HepG2 (cell line): Measurements from ENCODE around the gene CYSRT1. TPM values are rescaled to one million over a fixed set of nuclear protein-coding genes. Genes with fewer than 3 reads are reported as not detected.
A peak's percentile ranks its signal among the peaks of the same experiment; 100 is the strongest.

Experiments used
- FOSL2 ChIP-seq: sonication (generic); formaldehyde crosslinking; IDR thresholded peaks from 2 replicates; pipeline ENCODE4 v1.4.0; 2020; ENCODE audit warnings: missing genetic modification reagents
- FOXK2 ChIP-seq: fragments of 450-650 bp; IDR thresholded peaks from 2 replicates; pipeline ENCODE4 v1.6.1; 2016
- GABPA ChIP-seq, 2 experiments: IDR thresholded peaks; 2 replicates each; pipeline ENCODE4 v1.6.1; 2011 to 2016; ENCODE audit warnings: low read depth in 2 of 2, low read length in 1 of 2, missing biosample characterization in 1 of 2, missing genetic modification characterization in 1 of 2
- HDAC2 ChIP-seq: sonication (generic); formaldehyde crosslinking; IDR thresholded peaks from 2 replicates; pipeline ENCODE4 v1.4.0; 2020; ENCODE audit warnings: missing genetic modification reagents
- JDP2 ChIP-seq: sonication (generic); formaldehyde crosslinking; IDR thresholded peaks from 2 replicates; pipeline ENCODE4 v1.8.1; 2022; ENCODE audit warnings: missing genetic modification reagents, borderline replicate concordance
- KDM2A ChIP-seq: sonication (generic); formaldehyde crosslinking; IDR thresholded peaks from 2 replicates; pipeline ENCODE4 v1.4.0; 2020; ENCODE audit warnings: low read depth, missing genetic modification reagents, borderline replicate concordance
- MIER2 ChIP-seq: IDR thresholded peaks from 2 replicates; pipeline ENCODE4 v1.6.1; 2016; ENCODE audit warnings: missing biosample characterization, missing genetic modification reagents
- MXD3 ChIP-seq: IDR thresholded peaks from 2 replicates; pipeline ENCODE4 v1.6.1; 2016; ENCODE audit warnings: mild to moderate bottlenecking, missing biosample characterization, missing genetic modification reagents
- MZF1 ChIP-seq: sonication (generic); formaldehyde crosslinking; IDR thresholded peaks from 2 replicates; pipeline ENCODE4 v1.8.1; 2023; ENCODE audit warnings: mild to moderate bottlenecking, missing genetic modification reagents, borderline replicate concordance
- NFRKB ChIP-seq: fragments of 450-650 bp; IDR thresholded peaks from 2 replicates; pipeline ENCODE4 v1.6.1; 2017
- PATZ1 ChIP-seq: sonication (generic); formaldehyde crosslinking; IDR thresholded peaks from 2 replicates; pipeline ENCODE4 v1.4.0; 2020; ENCODE audit warnings: missing genetic modification reagents
- PCBP2 ChIP-seq: fragments of 200-400 bp; formaldehyde crosslinking; optimal IDR thresholded peaks from 2 replicates; pipeline ENCODE3; 2018; ENCODE audit warnings: low read length, low read depth; ENCODE audit not compliant: poor library complexity, severe bottlenecking
- THAP11 ChIP-seq: IDR thresholded peaks from 2 replicates; pipeline ENCODE4 v1.6.1; 2016; ENCODE audit warnings: missing biosample characterization, missing genetic modification reagents
- USF2 ChIP-seq, 2 experiments: sonication (generic) in 1 of 2; formaldehyde crosslinking in 1 of 2; IDR thresholded peaks; 2 replicates each; pipeline versions ENCODE4 v1.5.1 to v1.6.1; 2011 to 2020; ENCODE audit warnings: borderline replicate concordance in 1 of 2, low read depth in 1 of 2, low read length in 1 of 2, mild to moderate bottlenecking in 1 of 2, missing genetic modification reagents in 1 of 2, moderate library complexity in 1 of 2
- WIZ ChIP-seq: sonication (generic); formaldehyde crosslinking; IDR thresholded peaks from 2 replicates; pipeline ENCODE4 v1.5.1; 2020; ENCODE audit warnings: mild to moderate bottlenecking, missing genetic modification reagents
- ZC3H13 ChIP-seq: sonication (generic); formaldehyde crosslinking; IDR thresholded peaks from 2 replicates; pipeline ENCODE4 v1.8.1; 2023; ENCODE audit warnings: mild to moderate bottlenecking, missing genetic modification reagents, moderate library complexity
- ZFP82 ChIP-seq: sonication (generic); formaldehyde crosslinking; IDR thresholded peaks from 2 replicates; pipeline ENCODE4 v1.5.1; 2020; ENCODE audit warnings: mild to moderate bottlenecking, missing genetic modification reagents, borderline replicate concordance
- ZNF280D ChIP-seq: sonication (generic); formaldehyde crosslinking; IDR thresholded peaks from 2 replicates; pipeline ENCODE4 v1.5.1; 2020; ENCODE audit warnings: mild to moderate bottlenecking, missing genetic modification reagents
- ZNF317 ChIP-seq: sonication (generic); formaldehyde crosslinking; IDR thresholded peaks from 2 replicates; pipeline ENCODE4 v1.5.0; 2020; ENCODE audit warnings: mild to moderate bottlenecking, missing genetic modification reagents
- ZNF333 ChIP-seq: sonication (generic); formaldehyde crosslinking; IDR thresholded peaks from 2 replicates; pipeline ENCODE4 v1.4.0; 2020; ENCODE audit warnings: mild to moderate bottlenecking, missing genetic modification reagents, borderline replicate concordance
- ZNF773 ChIP-seq: sonication (generic); formaldehyde crosslinking; IDR thresholded peaks from 2 replicates; pipeline ENCODE4 v1.4.0; 2020; ENCODE audit warnings: missing genetic modification reagents, borderline replicate concordance
- polyA plus RNA-seq, 8 experiments: library from polyadenylated mRNA; depleted of rRNA in 3 of 8; stranded (reverse) in 7 of 8; unstranded in 1 of 8; fragments of >200 nt; fragmentation: Illumina TruSeq in 4 of 8; extraction: Trizol in 4 of 8; gene quantifications; 2 replicates each; pipeline versions ENCODE4 v1.2.1 to v1.2.3, GENCODE V29; 2011 to 2016; ENCODE audit warnings: low read depth in 4 of 8, missing spikeins in 1 of 8, mixed read lengths in 1 of 8; ENCODE audit not compliant: insufficient read depth in 1 of 8
- total RNA-seq, 5 experiments: library from RNA; depleted of rRNA; stranded (reverse); fragments of >200 nt; fragmentation: Illumina TruSeq; extraction: Trizol; gene quantifications; 2 replicates each; pipeline ENCODE4 v1.2.3, GENCODE V29; 2016; ENCODE audit warnings: low read depth in 1 of 5

The CYSRT1 gene
- total and polyA plus RNA-seq, 2 of the 13 experiments (the other 11 are each of a cell fraction or from before 2014, with no cell fraction given) = 1.5 to 2.1 TPM

GRCh38 chr9:137229903-137230704, 5.1 kb downstream of the CYSRT1 start (continued):
- no peak for TF ChIP-seq ZNF333 (CRISPR knock-in tag)
- no peak for TF ChIP-seq PCBP2
- peak; percentile 95; the same call in 1 of the 2 replicates for TF ChIP-seq ZC3H13 (CRISPR knock-in tag)
- no peak for TF ChIP-seq JDP2 (CRISPR knock-in tag)
- TF ChIP-seq FOSL2 (CRISPR knock-in tag) = no peak; the same call in 1 of the 2 replicates
- TF ChIP-seq HDAC2 (CRISPR knock-in tag) = 0 out of 2 replicates have a peak, but pooled peaks have one; percentile 32
- TF ChIP-seq MZF1 (CRISPR knock-in tag) = no peak
- TF ChIP-seq ZNF280D (CRISPR knock-in tag) = no peak
- TF ChIP-seq THAP11 (CRISPR knock-in tag) = peak; percentile 66; the same call in 1 of the 2 replicates
- TF ChIP-seq FOXK2 = no peak
- peak; percentile 96 for TF ChIP-seq ZFP82 (CRISPR knock-in tag)
- TF ChIP-seq KDM2A (CRISPR knock-in tag) = peak; percentile 76
- TF ChIP-seq MXD3 (CRISPR knock-in tag) = peak; percentile 67
- TF ChIP-seq ZNF317 (CRISPR knock-in tag) = no peak
- TF ChIP-seq GABPA (IDR thresholded peaks at IDR 0.05; ENCODE audit: low read depth, low read length) = no peak
- no peak for TF ChIP-seq GABPA (CRISPR knock-in tag; IDR thresholded peaks at IDR 0.05; ENCODE audit: low read depth)
- no peak for TF ChIP-seq NFRKB
- no peak for TF ChIP-seq WIZ
- no peak for TF ChIP-seq ZNF773 (CRISPR knock-in tag)
- no peak for TF ChIP-seq MIER2 (CRISPR knock-in tag)
- peak; percentile 86 for TF ChIP-seq PATZ1 (CRISPR knock-in tag)
- no peak for TF ChIP-seq USF2 (IDR thresholded peaks at IDR 0.05; ENCODE audit: low read depth, low read length)
- no peak for TF ChIP-seq USF2 (CRISPR knock-in tag; IDR thresholded peaks at IDR 0.05; ENCODE audit: borderline replicate concordance)
